BJ (cell line): ENCODE results near the gene PRH1. TPM values are rescaled to one million over a fixed set of nuclear protein-coding genes. Genes with fewer than 3 reads are reported as not detected.

Experiments
- CTCF ChIA-PET: fragments of 350-600 bp; formaldehyde crosslinking; extraction: SDS; loops from one replicate; lab custom pipeline; 2021; ENCODE audit warnings: antibody characterized with exemption, inconsistent platforms; lab: Yijun Ruan, JAX
- POLR2A ChIA-PET: fragments of 300-600 bp; sonication (Branson Sonifier 250); formaldehyde crosslinking; extraction: SDS; loops from one replicate; lab custom pipeline; 2021; ENCODE audit warnings: antibody characterized with exemption; lab: Charles Lee
- DNase-seq: peaks from one replicate; pipeline ENCODE4 v3.0.0-alpha.2; 2011; ENCODE audit warnings: low read depth
- H3K27me3 ChIP-seq: 2 replicates; pipeline ENCODE4 v1.6.0; 2011; ENCODE audit warnings: low read length; ENCODE audit not compliant: control insufficient read depth, insufficient read depth
- H3K36me3 ChIP-seq: 2 replicates; pipeline ENCODE4 v1.5.1; 2011; ENCODE audit warnings: low read length; ENCODE audit not compliant: control insufficient read depth, insufficient read depth
- H3K4me3 ChIP-seq: 2 replicates; pipeline ENCODE4 v1.5.1; 2011; ENCODE audit warnings: low read depth, mild to moderate bottlenecking, control low read depth, low read length
- CTCF ChIP-seq: IDR thresholded peaks from 2 replicates; pipeline ENCODE4 v1.5.1; 2011; ENCODE audit warnings: low read depth, mild to moderate bottlenecking, control low read depth, inconsistent platforms, low read length, moderate library complexity; ENCODE audit not compliant: insufficient read depth
- polyA minus RNA-seq: library from RNA; depleted of rRNA, polyadenylated mRNA; stranded (reverse); fragments of >200 nt; gene quantifications from 2 replicates; pipeline ENCODE4 v1.2.3, GENCODE V29; 2011; rRNA and poly(A)+ RNA removed
- polyA plus RNA-seq: library from polyadenylated mRNA; depleted of rRNA; stranded (reverse); fragments of >200 nt; gene quantifications from 2 replicates; pipeline ENCODE4 v1.2.3, GENCODE V29; 2011; rRNA removed

The PRH1 gene
- polyA plus RNA-seq (3.0 and 3.4 TPM in 2 replicates), polyA minus RNA-seq (30.4 and 44.3 TPM in 2 replicates)

GRCh38 chr12:10884086-10884725, at the start of gene PRH1:
Gene PRH1 (minus strand): TSS chr12:10884255. CDS start chr12:10884217, 38 bp downstream.
- H3K27me3 ChIP-seq: no peaks in the 10 kb centered on the region
- H3K4me3 ChIP-seq: no peak within 1 kb of the TSS
- TF ChIP-seq CTCF: no peak
- CTCF ChIA-PET: no interaction called here
- H3K36me3 ChIP-seq: 0 out of 2 replicates have a peak, but pooled peaks cover 2% of the 10 kb centered on the region
- POLR2A ChIA-PET: no interaction called here
- DNase-seq: no peak

GRCh38 chr12:10928746-10929286, 44.8 kb upstream of the PRH1 start, which contains the start of gene PRH2:
Gene PRH2 (plus strand): TSS chr12:10929236. CDS start chr12:10929274, 38 bp downstream.
- DNase-seq: no peak
- ChIA-PET CTCF (no interaction called here), POLR2A (no interaction called here)
- Histone ChIP-seq H3K27me3 (no peaks in the 10 kb centered on the region), H3K4me3 (no peak within 1 kb of the TSS), H3K36me3 (0 out of 2 replicates have a peak, but pooled peaks cover 1% of the 10 kb centered on the region)
- TF ChIP-seq CTCF: no peak

- DNase-seq: no peak
- Histone ChIP-seq H3K36me3 (0 out of 2 replicates have a peak, but pooled peaks cover 1% of the 10 kb centered on the region), H3K4me3 (no peak overlapping the region), H3K27me3 (no peaks in the 10 kb centered on the region)
- ChIA-PET CTCF (interaction anchor here (1.2 kb wide), 1 partner anchor 25 kb away, joined by 3 read pairs; no protein-coding TSS in a partner anchor), POLR2A (no interaction called here)
- TF ChIP-seq CTCF: no peak
Observed at GRCh38 chr12:10926269-10926668, 42.2 kb upstream of the PRH1 start.

GRCh38 chr12:10919809-10920208, 35.8 kb upstream of the PRH1 start:
- Histone ChIP-seq H3K36me3 (no peaks in the 10 kb centered on the region), H3K4me3 (no peak overlapping the region), H3K27me3 (no peaks in the 10 kb centered on the region)
- no peak for TF ChIP-seq CTCF
- POLR2A ChIA-PET: no interaction called here
- DNase-seq: no peak
- CTCF ChIA-PET: interaction anchor here (0.5 kb wide), 1 partner anchor 1606 kb away, joined by 3 read pairs; no protein-coding TSS in a partner anchor

- CTCF ChIA-PET: no interaction called here
- POLR2A ChIA-PET: no interaction called here
- DNase-seq: no peak
- no peak for TF ChIP-seq CTCF
- H3K36me3 ChIP-seq: no peaks in the 10 kb centered on the region
- H3K4me3 ChIP-seq: no peak overlapping the region
- H3K27me3 ChIP-seq: no peaks in the 10 kb centered on the region
Observed at GRCh38 chr12:10910380-10910779, 26.3 kb upstream of the PRH1 start.
